CD4-positive, alpha-beta T cell treated with Interleukin-2 at 100 ng/mL for 4 hours (primary cell): ENCODE data around the gene EFNB3.
A peak's percentile ranks its signal among the peaks of the same experiment; 100 is the strongest.

Experiments
- DNase-seq: peaks from one replicate; pipeline ENCODE4 v3.0.0-alpha.2; 2020; ENCODE audit warnings: low spot score

Gene EFNB3

GRCh38 chr17:7717756-7718350, 12.9 kb downstream of the EFNB3 start:
- DNase-seq: peak; percentile 7

- DNase-seq: no peak
Measured at GRCh38 chr17:7719661-7720060, 14.7 kb downstream of the EFNB3 start.

GRCh38 chr17:7720125-7720524, 15.1 kb downstream of the EFNB3 start:
- DNase-seq: no peak

- DNase-seq: no peak
Measured at GRCh38 chr17:7721612-7722011, 16.6 kb downstream of the EFNB3 start.

GRCh38 chr17:7727886-7728285, 22.9 kb downstream of the EFNB3 start:
- DNase-seq: no peak

GRCh38 chr17:7729816-7730215, 24.8 kb downstream of the EFNB3 start:
- DNase-seq: no peak

- DNase-seq: no peak
Measured at GRCh38 chr17:7732981-7733539, 28.1 kb downstream of the EFNB3 start.

- no peak for DNase-seq
Measured at GRCh38 chr17:7737601-7738000, 32.6 kb downstream of the EFNB3 start.

GRCh38 chr17:7739746-7740145, 34.7 kb downstream of the EFNB3 start:
- DNase-seq: no peak

- DNase-seq: no peak
Measured at GRCh38 chr17:7740481-7741001, 35.5 kb downstream of the EFNB3 start.

GRCh38 chr17:7742729-7743128, 37.7 kb downstream of the EFNB3 start:
- DNase-seq: no peak

- no peak for DNase-seq
Measured at GRCh38 chr17:7744416-7744815, 39.4 kb downstream of the EFNB3 start.

GRCh38 chr17:7745748-7746470, 40.9 kb downstream of the EFNB3 start:
- DNase-seq: no peak

GRCh38 chr17:7747635-7748071, 42.7 kb downstream of the EFNB3 start:
- no peak for DNase-seq

GRCh38 chr17:7748076-7748775, 43.2 kb downstream of the EFNB3 start:
- no peak for DNase-seq

- DNase-seq: no peak
Measured at GRCh38 chr17:7750321-7750821, 45.4 kb downstream of the EFNB3 start.

GRCh38 chr17:7754656-7755055, 49.7 kb downstream of the EFNB3 start:
- DNase-seq: no peak

GRCh38 chr17:7755095-7755890, 50.3 kb downstream of the EFNB3 start:
- DNase-seq: no peak

- DNase-seq: no peak
Measured at GRCh38 chr17:7756968-7757367, 52.0 kb downstream of the EFNB3 start.
